Measurements from ENCODE around the gene RNF217.
A peak's percentile ranks its signal among the peaks of the same experiment; 100 is the strongest.
"Not testable (repeated sequence)": the region's sequence is repeated elsewhere in the genome, so short reads cannot be mapped to it uniquely, and the experiment has no call there.

RNF217 gene

DNA sequence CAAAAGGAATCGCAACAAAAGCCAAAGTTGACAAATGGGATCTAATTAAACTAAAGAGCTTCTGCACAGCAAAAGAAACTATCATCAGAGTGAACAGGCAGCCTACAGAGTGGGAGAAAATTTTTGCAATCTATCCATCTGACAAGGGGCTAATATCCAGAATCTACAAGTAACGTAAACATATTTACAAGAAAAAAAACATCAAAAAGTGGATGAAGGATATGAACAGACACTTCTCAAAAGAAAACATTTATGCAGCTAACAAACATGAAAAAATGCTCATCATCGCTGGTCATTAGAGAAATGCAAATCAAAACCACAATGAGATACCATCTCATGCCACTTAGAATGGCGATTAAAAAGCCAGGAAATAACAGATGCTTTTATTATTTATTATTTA is 74.2 kb downstream of the RNF217 start:
- H3K36me3 ChIP-seq (ENCODE audit: control insufficient read depth, insufficient read depth, low read length); H3K9ac ChIP-seq (ENCODE audit: low read length); H3K27me3 ChIP-seq (ENCODE audit: control insufficient read depth, insufficient read depth, low read length); H3K4me1 ChIP-seq (ENCODE audit: control insufficient read depth, insufficient read depth, low read length); H3K4me3 ChIP-seq (ENCODE audit: low read depth, low read length); H3K27ac ChIP-seq (ENCODE audit: low read depth, low read length); H3K9me3 ChIP-seq (ENCODE audit: control insufficient read depth, insufficient read depth, low read depth, low read length): not testable (repeated sequence)

DNA sequence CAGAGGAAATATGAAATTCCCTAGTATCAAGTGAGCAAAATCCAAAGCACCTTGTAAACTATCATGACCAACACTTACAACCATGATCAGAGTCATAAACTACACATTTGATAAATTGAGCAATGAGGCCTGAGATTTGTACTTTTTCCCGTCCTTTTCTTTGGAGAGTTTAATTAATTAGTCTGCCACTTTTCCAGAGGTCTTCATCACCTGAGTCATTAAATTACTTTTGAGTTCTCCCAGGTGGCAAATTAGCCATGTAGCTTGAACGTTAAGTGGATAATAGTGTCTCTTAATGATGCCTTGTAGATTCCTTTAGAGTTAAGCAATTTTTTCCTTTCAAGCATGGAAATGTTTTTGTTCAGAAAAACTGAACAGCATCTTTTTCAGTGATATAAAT is 75.6 kb downstream of the RNF217 start:
- Histone ChIP-seq H3K9ac (ENCODE audit: low read length) (no peak overlapping the region), H3K9me3 (ENCODE audit: control insufficient read depth, insufficient read depth, low read depth, low read length) (no peaks in the 10 kb centered on the region), H3K36me3 (ENCODE audit: control insufficient read depth, insufficient read depth, low read length) (no peaks in the 10 kb centered on the region), H3K4me3 (ENCODE audit: low read depth, low read length) (no peak overlapping the region), H3K27me3 (ENCODE audit: control insufficient read depth, insufficient read depth, low read length) (no peaks in the 10 kb centered on the region), H3K27ac (ENCODE audit: low read depth, low read length) (no peak overlapping the region), H3K4me1 (ENCODE audit: control insufficient read depth, insufficient read depth, low read length) (no peaks in the 10 kb centered on the region)

- no peaks in the 10 kb centered on the region for H3K36me3 ChIP-seq (ENCODE audit: control insufficient read depth, insufficient read depth, low read length)
- no peak overlapping the region for H3K4me3 ChIP-seq (ENCODE audit: low read depth, low read length)
- H3K27ac ChIP-seq (ENCODE audit: low read depth, low read length) = no peak overlapping the region
- H3K27me3 ChIP-seq (ENCODE audit: control insufficient read depth, insufficient read depth, low read length) = no peaks in the 10 kb centered on the region
- no peaks in the 10 kb centered on the region for H3K9me3 ChIP-seq (ENCODE audit: control insufficient read depth, insufficient read depth, low read depth, low read length)
- no peaks in the 10 kb centered on the region for H3K4me1 ChIP-seq (ENCODE audit: control insufficient read depth, insufficient read depth, low read length)
- no peak overlapping the region for H3K9ac ChIP-seq (ENCODE audit: low read length)
Measured at GRCh38 chr6:125038925-125039324, 76.7 kb downstream of the RNF217 start.

DNA sequence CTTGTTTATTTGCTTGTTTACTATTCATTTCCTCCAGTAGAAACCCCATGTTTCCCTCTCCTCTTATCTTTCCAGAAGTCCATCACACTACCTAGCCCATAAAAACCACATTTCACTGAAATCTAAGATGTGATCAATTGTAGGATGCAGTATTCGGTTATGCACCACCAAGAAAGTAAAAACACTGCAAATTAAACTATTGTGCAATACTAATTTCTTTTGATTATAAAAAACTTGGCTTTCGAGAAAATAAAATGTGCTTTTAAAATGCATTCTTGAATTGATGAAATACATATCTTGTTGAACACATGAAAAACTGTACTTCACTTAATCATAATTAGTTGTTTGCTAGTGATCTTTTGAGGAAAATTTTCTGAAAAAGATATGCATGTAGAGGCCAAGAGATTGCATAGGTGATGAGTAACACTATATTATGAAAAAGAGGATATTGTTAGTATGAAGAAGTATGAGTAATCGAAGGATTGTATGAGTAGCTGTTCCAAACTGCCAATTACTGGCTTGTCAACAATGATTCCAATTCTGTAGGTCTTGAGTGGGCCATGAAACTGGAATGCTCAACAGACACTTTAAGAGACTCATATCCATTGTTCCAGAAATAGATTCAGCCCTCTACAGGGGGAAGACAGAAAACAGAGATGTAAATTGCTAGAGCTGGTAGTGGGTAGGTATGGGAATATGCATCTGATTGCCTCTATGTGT is 79.7 kb downstream of the RNF217 start:
- H3K4me3 ChIP-seq (ENCODE audit: low read depth, low read length) = no peak overlapping the region
- no peaks in the 10 kb centered on the region for H3K27me3 ChIP-seq (ENCODE audit: control insufficient read depth, insufficient read depth, low read length)
- no peak overlapping the region for H3K9ac ChIP-seq (ENCODE audit: low read length)

DNA sequence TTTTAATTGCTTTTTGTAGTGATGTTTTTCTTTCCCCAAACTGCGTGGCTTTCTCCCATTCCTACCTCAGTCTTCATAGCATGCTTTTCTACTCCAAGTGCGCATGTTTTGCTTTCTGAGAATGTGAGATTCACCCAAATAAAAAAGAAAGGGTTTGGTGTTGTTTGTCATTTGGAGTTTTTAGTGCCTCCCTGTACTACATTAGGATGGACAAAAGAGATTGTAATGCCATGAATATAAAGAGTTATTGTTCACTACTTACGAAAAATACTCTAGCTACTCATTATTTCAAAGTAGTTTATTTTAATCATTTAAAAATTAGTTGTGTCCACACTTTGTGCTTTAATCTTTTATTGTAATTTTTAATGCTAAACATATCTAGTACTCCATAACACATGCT is 81.8 kb downstream of the RNF217 start:
- H3K4me3 ChIP-seq (ENCODE audit: low read depth, low read length) = no peak overlapping the region
- H3K27ac ChIP-seq (ENCODE audit: low read depth, low read length) = no peak overlapping the region
- no peaks in the 10 kb centered on the region for H3K36me3 ChIP-seq (ENCODE audit: control insufficient read depth, insufficient read depth, low read length)
- no peak overlapping the region for H3K9ac ChIP-seq (ENCODE audit: low read length)
- no peaks in the 10 kb centered on the region for H3K9me3 ChIP-seq (ENCODE audit: control insufficient read depth, insufficient read depth, low read depth, low read length)
- peaks cover 11% of the 10 kb centered on the region for H3K4me1 ChIP-seq (ENCODE audit: control insufficient read depth, insufficient read depth, low read length)
- no peaks in the 10 kb centered on the region for H3K27me3 ChIP-seq (ENCODE audit: control insufficient read depth, insufficient read depth, low read length)

More for the DNA sequence above, 79.7 kb downstream of the RNF217 start:
- H3K4me1 ChIP-seq (ENCODE audit: control insufficient read depth, insufficient read depth, low read length) = peaks cover 11% of the 10 kb centered on the region
- no peaks in the 10 kb centered on the region for H3K36me3 ChIP-seq (ENCODE audit: control insufficient read depth, insufficient read depth, low read length)
- no peak overlapping the region for H3K27ac ChIP-seq (ENCODE audit: low read depth, low read length)
- no peaks in the 10 kb centered on the region for H3K9me3 ChIP-seq (ENCODE audit: control insufficient read depth, insufficient read depth, low read depth, low read length)

- no peaks in the 10 kb centered on the region for H3K9me3 ChIP-seq (ENCODE audit: control insufficient read depth, insufficient read depth, low read depth, low read length)
- H3K36me3 ChIP-seq (ENCODE audit: control insufficient read depth, insufficient read depth, low read length) = no peaks in the 10 kb centered on the region
- H3K27me3 ChIP-seq (ENCODE audit: control insufficient read depth, insufficient read depth, low read length) = no peaks in the 10 kb centered on the region
- no peak overlapping the region for H3K4me3 ChIP-seq (ENCODE audit: low read depth, low read length)
- no peak overlapping the region for H3K9ac ChIP-seq (ENCODE audit: low read length)
- H3K4me1 ChIP-seq (ENCODE audit: control insufficient read depth, insufficient read depth, low read length) = peaks cover 11% of the 10 kb centered on the region
- H3K27ac ChIP-seq (ENCODE audit: low read depth, low read length) = no peak overlapping the region
Measured at GRCh38 chr6:125044667-125045066, 82.4 kb downstream of the RNF217 start.

DNA sequence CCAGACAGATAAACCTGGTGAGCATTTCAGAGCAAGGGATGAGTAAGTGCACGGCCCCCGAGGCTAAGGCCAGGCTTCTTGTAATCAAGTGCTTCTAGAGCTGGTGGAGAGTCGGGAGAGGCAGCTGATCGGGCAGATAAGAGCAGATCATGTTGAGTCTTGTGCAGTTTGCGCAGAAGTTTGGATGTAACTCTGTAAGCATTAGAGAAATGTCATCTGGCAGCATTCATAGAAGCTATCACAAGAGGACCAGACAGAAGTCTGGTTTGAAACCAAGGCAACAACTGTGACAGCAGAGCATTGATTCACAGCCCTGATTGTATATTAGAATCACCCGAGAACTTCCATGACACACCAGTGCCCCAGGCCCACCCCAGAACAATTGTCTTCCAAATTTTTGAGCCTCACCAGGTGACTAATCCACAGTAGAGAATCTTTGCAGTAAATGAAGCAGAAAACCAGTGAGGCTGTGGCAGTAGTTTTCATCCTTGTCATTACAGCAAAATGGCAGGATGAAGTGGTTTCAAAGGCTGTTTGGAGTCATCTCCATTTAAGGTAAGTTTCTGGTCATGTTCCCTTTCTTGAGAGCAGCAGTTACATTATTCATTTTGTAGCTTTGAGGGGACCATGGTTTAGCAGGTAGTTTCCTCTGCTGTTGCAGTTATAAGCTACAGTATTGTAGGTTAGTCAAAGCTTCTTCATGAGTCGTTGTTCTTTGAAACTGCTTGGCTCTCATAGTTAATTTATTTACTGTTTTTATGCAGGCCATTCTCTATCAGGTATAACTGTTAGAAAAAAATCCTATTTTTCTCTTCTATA is 84.1 kb downstream of the RNF217 start:
- H3K9me3 ChIP-seq (ENCODE audit: control insufficient read depth, insufficient read depth, low read depth, low read length) = no peaks in the 10 kb centered on the region
- H3K27ac ChIP-seq (ENCODE audit: low read depth, low read length) = peak overlapping the region; percentile 36; the same call in 1 of the 2 replicates

GRCh38 chr6:125048274-125048673 is 86.0 kb downstream of the RNF217 start:
- no peak overlapping the region for H3K27ac ChIP-seq (ENCODE audit: low read depth, low read length)
- peaks cover 11% of the 10 kb centered on the region for H3K4me1 ChIP-seq (ENCODE audit: control insufficient read depth, insufficient read depth, low read length)
- no peaks in the 10 kb centered on the region for H3K36me3 ChIP-seq (ENCODE audit: control insufficient read depth, insufficient read depth, low read length)
- no peak overlapping the region for H3K4me3 ChIP-seq (ENCODE audit: low read depth, low read length)
- no peaks in the 10 kb centered on the region for H3K27me3 ChIP-seq (ENCODE audit: control insufficient read depth, insufficient read depth, low read length)
- H3K9me3 ChIP-seq (ENCODE audit: control insufficient read depth, insufficient read depth, low read depth, low read length) = no peaks in the 10 kb centered on the region
- H3K9ac ChIP-seq (ENCODE audit: low read length) = no peak overlapping the region

More for the DNA sequence above, 84.1 kb downstream of the RNF217 start:
- Histone ChIP-seq H3K9ac (ENCODE audit: low read length) (no peak overlapping the region), H3K4me3 (ENCODE audit: low read depth, low read length) (no peak overlapping the region), H3K4me1 (ENCODE audit: control insufficient read depth, insufficient read depth, low read length) (peaks cover 11% of the 10 kb centered on the region), H3K27me3 (ENCODE audit: control insufficient read depth, insufficient read depth, low read length) (no peaks in the 10 kb centered on the region), H3K36me3 (ENCODE audit: control insufficient read depth, insufficient read depth, low read length) (no peaks in the 10 kb centered on the region)

DNA sequence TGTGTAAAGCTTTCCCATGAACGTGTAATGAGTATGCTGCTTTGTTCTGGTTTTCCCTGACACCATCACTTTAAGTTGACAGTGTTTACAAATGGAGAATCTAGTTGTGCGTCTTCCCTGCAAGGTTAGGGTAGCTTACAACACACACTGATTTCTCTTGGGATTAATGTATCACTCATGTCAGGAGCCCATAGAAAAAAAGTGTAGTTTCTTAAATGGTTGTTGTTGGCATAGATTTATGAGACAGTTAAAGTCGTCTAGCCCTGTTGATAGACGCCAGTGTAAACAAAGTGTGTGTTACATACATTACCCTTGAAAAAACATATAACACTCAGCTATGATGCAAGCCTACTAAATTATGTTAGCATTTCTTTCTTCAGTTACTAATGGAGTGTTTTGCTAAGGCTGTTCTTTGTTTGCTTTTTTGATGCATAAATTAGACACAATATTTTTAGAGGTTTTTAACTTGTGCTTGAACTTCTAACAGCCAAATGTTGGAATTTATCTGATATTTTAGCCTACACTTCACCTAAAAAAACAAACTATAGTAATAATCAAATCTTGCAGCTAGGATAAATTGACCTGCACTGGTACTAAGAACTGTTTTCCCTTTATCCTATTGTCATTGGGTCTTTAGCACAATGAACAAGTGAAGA is 88.6 kb downstream of the RNF217 start:
- Histone ChIP-seq H3K36me3 (ENCODE audit: control insufficient read depth, insufficient read depth, low read length) (no peaks in the 10 kb centered on the region), H3K9me3 (ENCODE audit: control insufficient read depth, insufficient read depth, low read depth, low read length) (no peaks in the 10 kb centered on the region), H3K4me3 (ENCODE audit: low read depth, low read length) (no peak overlapping the region), H3K4me1 (ENCODE audit: control insufficient read depth, insufficient read depth, low read length) (peaks cover 9% of the 10 kb centered on the region), H3K9ac (ENCODE audit: low read length) (no peak overlapping the region), H3K27ac (ENCODE audit: low read depth, low read length) (no peak overlapping the region), H3K27me3 (ENCODE audit: control insufficient read depth, insufficient read depth, low read length) (no peaks in the 10 kb centered on the region)

DNA sequence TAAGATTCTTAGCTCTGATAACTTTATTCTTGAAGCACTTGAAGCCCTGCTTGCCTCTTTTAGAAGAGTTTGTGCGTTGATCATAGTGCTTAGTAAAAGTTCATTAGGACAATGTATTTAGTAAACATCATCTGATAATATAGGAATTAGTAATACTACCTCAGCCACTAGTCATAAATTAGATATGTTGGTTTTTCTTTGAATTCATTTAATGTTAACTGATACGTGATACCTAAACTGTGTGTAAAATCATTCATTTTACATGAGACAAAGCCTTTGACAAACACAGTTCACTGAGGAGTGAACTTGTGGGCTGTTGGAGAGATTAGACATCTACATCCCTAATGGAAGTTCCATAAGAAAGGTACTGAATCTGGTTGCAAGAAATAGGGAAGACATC is 91.6 kb downstream of the RNF217 start:
- H3K4me3 ChIP-seq (ENCODE audit: low read depth, low read length) = no peak overlapping the region
- no peak overlapping the region for H3K27ac ChIP-seq (ENCODE audit: low read depth, low read length)
- H3K36me3 ChIP-seq (ENCODE audit: control insufficient read depth, insufficient read depth, low read length) = no peaks in the 10 kb centered on the region
- H3K9me3 ChIP-seq (ENCODE audit: control insufficient read depth, insufficient read depth, low read depth, low read length) = no peaks in the 10 kb centered on the region
- H3K4me1 ChIP-seq (ENCODE audit: control insufficient read depth, insufficient read depth, low read length) = no peaks in the 10 kb centered on the region
- no peaks in the 10 kb centered on the region for H3K27me3 ChIP-seq (ENCODE audit: control insufficient read depth, insufficient read depth, low read length)
- H3K9ac ChIP-seq (ENCODE audit: low read length) = no peak overlapping the region

- Histone ChIP-seq H3K4me3 (ENCODE audit: low read depth, low read length) (no peak overlapping the region), H3K4me1 (ENCODE audit: control insufficient read depth, insufficient read depth, low read length) (no peaks in the 10 kb centered on the region), H3K9me3 (ENCODE audit: control insufficient read depth, insufficient read depth, low read depth, low read length) (no peaks in the 10 kb centered on the region), H3K27ac (ENCODE audit: low read depth, low read length) (no peak overlapping the region), H3K27me3 (ENCODE audit: control insufficient read depth, insufficient read depth, low read length) (no peaks in the 10 kb centered on the region), H3K9ac (ENCODE audit: low read length) (no peak overlapping the region), H3K36me3 (ENCODE audit: control insufficient read depth, insufficient read depth, low read length) (no peaks in the 10 kb centered on the region)
Measured at GRCh38 chr6:125054331-125054730, 92.1 kb downstream of the RNF217 start.
